Measurements from ENCODE around the gene SLC22A3.

SLC22A3 gene

GRCh38 chr6:160421854-160422253 lies 73.7 kb downstream of the SLC22A3 start:
- Histone ChIP-seq H3K27ac (ENCODE audit: low read depth, low read length) (no peak overlapping the region), H3K36me3 (ENCODE audit: control insufficient read depth in 1 of 2, insufficient read depth in 2 of 2, low read length in 2 of 2) (no peaks in the 10 kb centered on the region), H3K4me3 (ENCODE audit: low read depth in 1 of 2, low read length in 2 of 2) (no peak overlapping the region), H3K9ac (ENCODE audit: low read depth in 1 of 2, low read length in 2 of 2) (no peak overlapping the region), H3K9me3 (ENCODE audit: control insufficient read depth in 1 of 2, low read length in 2 of 2) (no peaks in the 10 kb centered on the region), H3K4me1 (ENCODE audit: control insufficient read depth in 1 of 2, insufficient read depth in 2 of 2, low read length in 2 of 2) (peaks cover 0 to 4% of the 10 kb centered on the region in 2 donors), H3K27me3 (ENCODE audit: control insufficient read depth in 1 of 2, insufficient read depth in 2 of 2, low read length in 2 of 2) (no peaks in the 10 kb centered on the region)

GRCh38 chr6:160424256-160424655 lies 76.1 kb downstream of the SLC22A3 start:
- no peaks in the 10 kb centered on the region for H3K9me3 ChIP-seq (ENCODE audit: control insufficient read depth in 1 of 2, low read length in 2 of 2)
- no peak overlapping the region for H3K9ac ChIP-seq (ENCODE audit: low read depth in 1 of 2, low read length in 2 of 2)
- H3K27ac ChIP-seq (ENCODE audit: low read depth, low read length), result no peak overlapping the region
- H3K4me1 ChIP-seq (ENCODE audit: control insufficient read depth in 1 of 2, insufficient read depth in 2 of 2, low read length in 2 of 2), result no peaks in the 10 kb centered on the region
- no peaks in the 10 kb centered on the region for H3K36me3 ChIP-seq (ENCODE audit: control insufficient read depth in 1 of 2, insufficient read depth in 2 of 2, low read length in 2 of 2)
- H3K27me3 ChIP-seq (ENCODE audit: control insufficient read depth in 1 of 2, insufficient read depth in 2 of 2, low read length in 2 of 2), result no peaks in the 10 kb centered on the region
- no peak overlapping the region for H3K4me3 ChIP-seq (ENCODE audit: low read depth in 1 of 2, low read length in 2 of 2)

- Histone ChIP-seq H3K27ac (ENCODE audit: low read depth, low read length) (no peak overlapping the region), H3K4me1 (ENCODE audit: control insufficient read depth in 1 of 2, insufficient read depth in 2 of 2, low read length in 2 of 2) (no peaks in the 10 kb centered on the region)
These were observed 78.0 kb downstream of the SLC22A3 start for GRCh38 chr6:160426136-160426535.

GRCh38 chr6:160427312-160428068 lies 79.3 kb downstream of the SLC22A3 start:
- no peak overlapping the region for H3K4me3 ChIP-seq (ENCODE audit: low read depth in 1 of 2, low read length in 2 of 2)
- H3K4me1 ChIP-seq (ENCODE audit: control insufficient read depth in 1 of 2, insufficient read depth in 2 of 2, low read length in 2 of 2), result no peaks in the 10 kb centered on the region
- no peak overlapping the region for H3K27ac ChIP-seq (ENCODE audit: low read depth, low read length)
- H3K9me3 ChIP-seq (ENCODE audit: control insufficient read depth in 1 of 2, low read length in 2 of 2), result no peaks in the 10 kb centered on the region
- no peaks in the 10 kb centered on the region for H3K27me3 ChIP-seq (ENCODE audit: control insufficient read depth in 1 of 2, insufficient read depth in 2 of 2, low read length in 2 of 2)
- no peak overlapping the region for H3K9ac ChIP-seq (ENCODE audit: low read depth in 1 of 2, low read length in 2 of 2)
- no peaks in the 10 kb centered on the region for H3K36me3 ChIP-seq (ENCODE audit: control insufficient read depth in 1 of 2, insufficient read depth in 2 of 2, low read length in 2 of 2)

More at GRCh38 chr6:160426136-160426535, 78.0 kb downstream of the SLC22A3 start:
- Histone ChIP-seq H3K27me3 (ENCODE audit: control insufficient read depth in 1 of 2, insufficient read depth in 2 of 2, low read length in 2 of 2) (no peaks in the 10 kb centered on the region), H3K4me3 (ENCODE audit: low read depth in 1 of 2, low read length in 2 of 2) (no peak overlapping the region), H3K9me3 (ENCODE audit: control insufficient read depth in 1 of 2, low read length in 2 of 2) (no peaks in the 10 kb centered on the region), H3K9ac (ENCODE audit: low read depth in 1 of 2, low read length in 2 of 2) (no peak overlapping the region), H3K36me3 (ENCODE audit: control insufficient read depth in 1 of 2, insufficient read depth in 2 of 2, low read length in 2 of 2) (no peaks in the 10 kb centered on the region)

GRCh38 chr6:160428069-160428430 lies 79.9 kb downstream of the SLC22A3 start:
- no peaks in the 10 kb centered on the region for H3K27me3 ChIP-seq (ENCODE audit: control insufficient read depth in 1 of 2, insufficient read depth in 2 of 2, low read length in 2 of 2)
- H3K4me1 ChIP-seq (ENCODE audit: control insufficient read depth in 1 of 2, insufficient read depth in 2 of 2, low read length in 2 of 2), result no peaks in the 10 kb centered on the region
- no peak overlapping the region for H3K4me3 ChIP-seq (ENCODE audit: low read depth in 1 of 2, low read length in 2 of 2)
- H3K27ac ChIP-seq (ENCODE audit: low read depth, low read length), result no peak overlapping the region
- no peak overlapping the region for H3K9ac ChIP-seq (ENCODE audit: low read depth in 1 of 2, low read length in 2 of 2)
- H3K9me3 ChIP-seq (ENCODE audit: control insufficient read depth in 1 of 2, low read length in 2 of 2), result no peaks in the 10 kb centered on the region
- H3K36me3 ChIP-seq (ENCODE audit: control insufficient read depth in 1 of 2, insufficient read depth in 2 of 2, low read length in 2 of 2), result no peaks in the 10 kb centered on the region

- Histone ChIP-seq H3K4me3 (ENCODE audit: low read depth in 1 of 2, low read length in 2 of 2) (no peak overlapping the region), H3K4me1 (ENCODE audit: control insufficient read depth in 1 of 2, insufficient read depth in 2 of 2, low read length in 2 of 2) (no peaks in the 10 kb centered on the region), H3K9me3 (ENCODE audit: control insufficient read depth in 1 of 2, low read length in 2 of 2) (no peaks in the 10 kb centered on the region), H3K27me3 (ENCODE audit: control insufficient read depth in 1 of 2, insufficient read depth in 2 of 2, low read length in 2 of 2) (no peaks in the 10 kb centered on the region), H3K27ac (ENCODE audit: low read depth, low read length) (no peak overlapping the region), H3K9ac (ENCODE audit: low read depth in 1 of 2, low read length in 2 of 2) (no peak overlapping the region), H3K36me3 (ENCODE audit: control insufficient read depth in 1 of 2, insufficient read depth in 2 of 2, low read length in 2 of 2) (no peaks in the 10 kb centered on the region)
These were observed 80.8 kb downstream of the SLC22A3 start for GRCh38 chr6:160428818-160429619.

GRCh38 chr6:160429620-160429895 lies 81.4 kb downstream of the SLC22A3 start:
- no peaks in the 10 kb centered on the region for H3K9me3 ChIP-seq (ENCODE audit: control insufficient read depth in 1 of 2, low read length in 2 of 2)
- no peak overlapping the region for H3K4me3 ChIP-seq (ENCODE audit: low read depth in 1 of 2, low read length in 2 of 2)
- H3K9ac ChIP-seq (ENCODE audit: low read depth in 1 of 2, low read length in 2 of 2), result no peak overlapping the region
- no peaks in the 10 kb centered on the region for H3K4me1 ChIP-seq (ENCODE audit: control insufficient read depth in 1 of 2, insufficient read depth in 2 of 2, low read length in 2 of 2)
- no peaks in the 10 kb centered on the region for H3K27me3 ChIP-seq (ENCODE audit: control insufficient read depth in 1 of 2, insufficient read depth in 2 of 2, low read length in 2 of 2)
- no peak overlapping the region for H3K27ac ChIP-seq (ENCODE audit: low read depth, low read length)
- H3K36me3 ChIP-seq (ENCODE audit: control insufficient read depth in 1 of 2, insufficient read depth in 2 of 2, low read length in 2 of 2), result no peaks in the 10 kb centered on the region

GRCh38 chr6:160430203-160430602 lies 82.0 kb downstream of the SLC22A3 start:
- Histone ChIP-seq H3K27me3 (ENCODE audit: control insufficient read depth in 1 of 2, insufficient read depth in 2 of 2, low read length in 2 of 2) (no peaks in the 10 kb centered on the region), H3K9me3 (ENCODE audit: control insufficient read depth in 1 of 2, low read length in 2 of 2) (no peaks in the 10 kb centered on the region), H3K4me1 (ENCODE audit: control insufficient read depth in 1 of 2, insufficient read depth in 2 of 2, low read length in 2 of 2) (no peaks in the 10 kb centered on the region), H3K27ac (ENCODE audit: low read depth, low read length) (no peak overlapping the region), H3K9ac (ENCODE audit: low read depth in 1 of 2, low read length in 2 of 2) (no peak overlapping the region), H3K4me3 (ENCODE audit: low read depth in 1 of 2, low read length in 2 of 2) (no peak overlapping the region), H3K36me3 (ENCODE audit: control insufficient read depth in 1 of 2, insufficient read depth in 2 of 2, low read length in 2 of 2) (no peaks in the 10 kb centered on the region)

GRCh38 chr6:160430751-160431150 lies 82.6 kb downstream of the SLC22A3 start:
- Histone ChIP-seq H3K9me3 (ENCODE audit: control insufficient read depth in 1 of 2, low read length in 2 of 2) (no peaks in the 10 kb centered on the region), H3K27ac (ENCODE audit: low read depth, low read length) (no peak overlapping the region), H3K4me3 (ENCODE audit: low read depth in 1 of 2, low read length in 2 of 2) (no peak overlapping the region), H3K27me3 (ENCODE audit: control insufficient read depth in 1 of 2, insufficient read depth in 2 of 2, low read length in 2 of 2) (no peaks in the 10 kb centered on the region), H3K9ac (ENCODE audit: low read depth in 1 of 2, low read length in 2 of 2) (no peak overlapping the region), H3K4me1 (ENCODE audit: control insufficient read depth in 1 of 2, insufficient read depth in 2 of 2, low read length in 2 of 2) (no peaks in the 10 kb centered on the region), H3K36me3 (ENCODE audit: control insufficient read depth in 1 of 2, insufficient read depth in 2 of 2, low read length in 2 of 2) (no peaks in the 10 kb centered on the region)

GRCh38 chr6:160431226-160431625 lies 83.0 kb downstream of the SLC22A3 start:
- no peak overlapping the region for H3K27ac ChIP-seq (ENCODE audit: low read depth, low read length)

More at GRCh38 chr6:160431226-160431625, 83.0 kb downstream of the SLC22A3 start:
- no peak overlapping the region for H3K4me3 ChIP-seq (ENCODE audit: low read depth in 1 of 2, low read length in 2 of 2)
- no peaks in the 10 kb centered on the region for H3K36me3 ChIP-seq (ENCODE audit: control insufficient read depth in 1 of 2, insufficient read depth in 2 of 2, low read length in 2 of 2)
- H3K27me3 ChIP-seq (ENCODE audit: control insufficient read depth in 1 of 2, insufficient read depth in 2 of 2, low read length in 2 of 2), result no peaks in the 10 kb centered on the region
- no peaks in the 10 kb centered on the region for H3K4me1 ChIP-seq (ENCODE audit: control insufficient read depth in 1 of 2, insufficient read depth in 2 of 2, low read length in 2 of 2)
- H3K9ac ChIP-seq (ENCODE audit: low read depth in 1 of 2, low read length in 2 of 2), result no peak overlapping the region
- no peaks in the 10 kb centered on the region for H3K9me3 ChIP-seq (ENCODE audit: control insufficient read depth in 1 of 2, low read length in 2 of 2)

All from duodenal mucosa (tissue), 2 donors.